ENCODE results near the gene RMDN2. TPM values are rescaled to one million over a fixed set of nuclear protein-coding genes. Genes with fewer than 3 reads are reported as not detected.

Gene RMDN2
- total and polyA plus RNA-seq, 10 donors = 10.8 to 57.1 (median 29.6) TPM

DNA sequence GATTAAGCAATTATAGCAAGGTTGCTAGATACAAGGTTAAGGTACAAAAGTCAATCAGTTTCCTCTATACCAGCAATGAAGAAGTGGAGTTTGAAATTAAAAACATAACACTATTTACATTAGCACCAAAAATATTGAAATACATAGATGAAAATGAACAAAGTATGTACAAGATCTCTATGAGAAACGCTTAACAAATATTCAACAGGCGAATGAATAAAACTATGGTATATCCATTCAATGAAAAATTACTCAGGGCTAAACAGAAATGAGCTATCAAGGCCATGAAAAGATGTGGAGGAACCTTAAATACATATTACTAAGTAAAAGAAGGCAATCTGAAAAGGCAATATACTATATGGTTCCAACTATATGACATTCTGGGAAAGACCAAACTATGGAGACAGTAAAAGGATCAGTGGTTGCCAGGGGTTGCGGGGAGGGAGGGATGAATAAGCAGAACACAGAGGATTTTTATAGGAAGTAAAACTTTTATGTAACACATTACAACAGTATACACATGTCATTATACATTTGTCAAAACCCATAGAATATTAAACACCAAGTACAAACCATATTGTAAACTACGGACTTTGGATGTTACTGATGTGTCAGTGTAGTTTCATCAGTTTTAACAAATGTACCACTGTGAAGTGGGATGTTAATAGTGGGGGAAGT is 62.1 kb downstream of the RMDN2 start:
- 91 to 98% (median 94%) methylated on average over 4 of the region's 4 CpGs for WGBS, 5 donors
- intact Hi-C loops (cut with DNase I; ENCODE audit: low total_unique reads) = no loop called here
- H3K36me3 ChIP-seq = no peaks in the 10 kb centered on the region
- DNase-seq = no peak
- H3K9me3 ChIP-seq = no peaks in the 10 kb centered on the region
- H3K27ac ChIP-seq = no peak overlapping the region
- peaks cover 0 to 5% (median 2%) of the 10 kb centered on the region in 6 donors for H3K4me1 ChIP-seq
- TF ChIP-seq POLR2A (IDR thresholded peaks at IDR 0.05) (no peak), POLR2AphosphoS5 (IDR thresholded peaks at IDR 0.05) (no peak)
- TF ChIP-seq, protein P1, sequence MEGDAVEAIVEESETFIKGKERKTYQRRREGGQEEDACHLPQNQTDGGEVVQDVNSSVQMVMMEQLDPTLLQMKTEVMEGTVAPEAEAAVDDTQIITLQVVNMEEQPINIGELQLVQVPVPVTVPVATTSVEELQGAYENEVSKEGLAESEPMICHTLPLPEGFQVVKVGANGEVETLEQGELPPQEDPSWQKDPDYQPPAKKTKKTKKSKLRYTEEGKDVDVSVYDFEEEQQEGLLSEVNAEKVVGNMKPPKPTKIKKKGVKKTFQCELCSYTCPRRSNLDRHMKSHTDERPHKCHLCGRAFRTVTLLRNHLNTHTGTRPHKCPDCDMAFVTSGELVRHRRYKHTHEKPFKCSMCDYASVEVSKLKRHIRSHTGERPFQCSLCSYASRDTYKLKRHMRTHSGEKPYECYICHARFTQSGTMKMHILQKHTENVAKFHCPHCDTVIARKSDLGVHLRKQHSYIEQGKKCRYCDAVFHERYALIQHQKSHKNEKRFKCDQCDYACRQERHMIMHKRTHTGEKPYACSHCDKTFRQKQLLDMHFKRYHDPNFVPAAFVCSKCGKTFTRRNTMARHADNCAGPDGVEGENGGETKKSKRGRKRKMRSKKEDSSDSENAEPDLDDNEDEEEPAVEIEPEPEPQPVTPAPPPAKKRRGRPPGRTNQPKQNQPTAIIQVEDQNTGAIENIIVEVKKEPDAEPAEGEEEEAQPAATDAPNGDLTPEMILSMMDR (IDR thresholded peaks at IDR 0.05 in 8 of 11, conservative IDR thresholded peaks at IDR 0.05 in 3 of 11) = no peak
- H3K4me3 ChIP-seq = no peak overlapping the region
- H3K27me3 ChIP-seq (replicated peaks in 1 of 7) = no peaks in the 10 kb centered on the region

DNA sequence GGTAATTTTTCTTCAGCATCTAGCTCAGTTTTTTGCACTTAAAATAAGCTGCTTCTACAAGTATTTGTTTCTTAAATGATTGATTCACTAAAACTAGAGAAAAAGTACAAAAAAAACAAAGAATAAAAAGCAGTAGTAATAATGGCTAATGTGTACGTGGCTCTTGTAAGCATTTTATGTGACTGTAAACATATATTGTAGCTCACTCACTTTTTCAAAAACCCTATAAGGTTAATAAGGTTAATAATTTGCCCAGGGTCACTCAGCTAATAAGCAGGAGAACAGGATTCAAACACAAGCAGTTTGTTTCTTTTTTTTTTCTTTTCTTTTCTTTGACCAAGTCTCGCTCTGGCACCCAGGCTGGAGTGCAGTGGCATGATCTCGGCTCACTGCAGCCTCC is 67.5 kb downstream of the RMDN2 start:
- WGBS, 5 donors = 91 to 97% (median 95%) methylated on average over 3 of the region's 3 CpGs
- no peak for TF ChIP-seq POLR2A (IDR thresholded peaks at IDR 0.05)
- TF ChIP-seq, protein P1 (IDR thresholded peaks at IDR 0.05 in 8 of 11, conservative IDR thresholded peaks at IDR 0.05 in 3 of 11) = no peak
- no peak for TF ChIP-seq POLR2AphosphoS5 (IDR thresholded peaks at IDR 0.05)
- H3K27ac ChIP-seq = no peak overlapping the region
- no peaks in the 10 kb centered on the region for H3K27me3 ChIP-seq (replicated peaks in 1 of 7)
- DNase-seq = no peak
- H3K9me3 ChIP-seq = no peaks in the 10 kb centered on the region
- intact Hi-C loops (cut with DNase I; ENCODE audit: low total_unique reads) = loop anchor here (10.0 kb wide), 1 partner anchor 122 kb away; no protein-coding TSS in a partner anchor
- peaks cover 0 to 8% (median 3%) of the 10 kb centered on the region in 6 donors for H3K36me3 ChIP-seq
- H3K4me3 ChIP-seq = no peak overlapping the region
- H3K4me1 ChIP-seq = no peaks in the 10 kb centered on the region

DNA sequence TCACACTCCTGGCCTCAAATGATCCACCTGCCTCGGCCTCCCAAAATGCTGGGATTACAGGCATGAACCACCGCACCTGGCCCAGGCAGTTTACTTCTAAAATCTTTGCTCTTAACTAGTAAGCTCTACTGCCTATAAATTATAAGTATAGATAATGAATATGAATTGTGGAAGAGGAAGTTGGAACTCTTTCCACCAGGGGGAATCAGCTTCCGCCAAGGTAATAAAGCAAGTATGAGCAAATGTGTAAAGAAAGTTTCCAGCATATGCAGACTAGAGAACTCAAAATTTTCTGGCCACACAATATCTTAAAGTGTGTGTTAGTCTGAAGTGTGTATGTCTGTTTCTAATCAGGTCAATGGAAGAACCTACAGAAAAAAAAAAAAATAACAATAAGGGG is 68.1 kb downstream of the RMDN2 start:
- DNase-seq = no peak
- no peak overlapping the region for H3K27ac ChIP-seq
- no peak overlapping the region for H3K4me3 ChIP-seq
- no peaks in the 10 kb centered on the region for H3K9me3 ChIP-seq
- 91 to 99% (median 98%) methylated on average over 3 of the region's 3 CpGs for WGBS, 5 donors
- H3K36me3 ChIP-seq = peaks cover 0 to 14% (median 7%) of the 10 kb centered on the region in 6 donors
- no peaks in the 10 kb centered on the region for H3K4me1 ChIP-seq
- no peaks in the 10 kb centered on the region for H3K27me3 ChIP-seq (replicated peaks in 1 of 7)
- intact Hi-C loops (cut with DNase I; ENCODE audit: low total_unique reads) = loop anchor here (10.0 kb wide), 1 partner anchor 122 kb away; no protein-coding TSS in a partner anchor
- no peak for TF ChIP-seq POLR2A (IDR thresholded peaks at IDR 0.05)
- TF ChIP-seq, protein P1 (IDR thresholded peaks at IDR 0.05 in 8 of 11, conservative IDR thresholded peaks at IDR 0.05 in 3 of 11) = no peak
- TF ChIP-seq POLR2AphosphoS5 (IDR thresholded peaks at IDR 0.05) = no peak

DNA sequence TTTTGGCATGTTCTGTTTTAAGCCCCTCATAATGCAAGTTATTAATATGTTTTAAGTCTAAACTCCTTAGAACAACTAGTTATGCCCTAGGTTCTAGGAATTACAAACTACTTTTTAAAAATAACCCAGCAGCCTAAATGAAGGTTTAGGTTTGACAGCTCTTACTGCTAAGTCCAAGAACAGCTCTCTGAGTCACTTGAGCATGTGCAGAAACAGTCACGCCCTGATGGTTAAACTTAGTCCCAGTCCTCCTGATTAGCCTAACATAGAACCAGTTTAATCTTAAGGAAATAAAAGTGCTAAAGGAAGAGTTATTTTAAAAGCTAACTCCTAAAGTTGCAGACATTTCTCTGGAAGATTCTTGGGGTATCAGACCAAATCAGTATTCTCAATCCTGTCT is 72.5 kb downstream of the RMDN2 start:
- no peaks in the 10 kb centered on the region for H3K4me1 ChIP-seq
- peaks cover 0 to 45% (median 30%) of the 10 kb centered on the region in 6 donors for H3K36me3 ChIP-seq
- intact Hi-C loops (cut with DNase I; ENCODE audit: low total_unique reads) = loop anchor here (10.0 kb wide), 1 partner anchor 117 kb away; no protein-coding TSS in a partner anchor
- 89 to 100% (median 93%) methylated on average over 1 of the region's 1 CpG for WGBS, 5 donors
- TF ChIP-seq POLR2AphosphoS5 (IDR thresholded peaks at IDR 0.05) (no peak), POLR2A (IDR thresholded peaks at IDR 0.05) (no peak)
- TF ChIP-seq, protein P1 (IDR thresholded peaks at IDR 0.05 in 8 of 11, conservative IDR thresholded peaks at IDR 0.05 in 3 of 11) = no peak
- DNase-seq = no peak
- H3K9me3 ChIP-seq = peaks cover 0 to 20% (median 11%) of the 10 kb centered on the region in 8 donors
- H3K27ac ChIP-seq = no peak overlapping the region
- H3K4me3 ChIP-seq = no peak overlapping the region
- H3K27me3 ChIP-seq (replicated peaks in 1 of 7) = no peaks in the 10 kb centered on the region
